ENCODE data around the gene IGF2. TPM values are rescaled to one million over a fixed set of nuclear protein-coding genes. Genes with fewer than 3 reads are reported as not detected.

The IGF2 gene
- total RNA-seq, 2 donors from 2014 or later: 0.21 to 0.77 TPM

DNA sequence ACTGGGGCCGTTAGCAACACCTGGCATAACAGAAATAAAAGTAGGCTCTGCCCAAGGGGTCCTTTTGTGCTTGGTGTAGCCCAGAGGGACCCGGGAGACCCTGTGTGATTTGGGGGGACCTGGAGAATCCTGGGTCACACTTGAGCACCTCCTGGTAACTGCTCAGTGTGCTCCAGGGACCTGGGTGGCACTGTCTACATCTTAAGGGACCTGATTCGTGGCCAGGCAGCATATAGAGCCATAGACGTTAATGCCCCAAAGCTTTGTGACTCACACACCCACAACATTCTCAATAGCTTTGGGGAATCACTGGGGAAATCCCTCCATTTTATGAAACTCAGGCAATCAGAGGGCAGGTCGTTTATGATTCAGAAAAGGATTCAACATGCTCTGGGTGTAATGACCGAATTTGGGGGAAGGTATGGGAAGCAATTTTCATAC, 3.6 kb upstream of the IGF2 start:
- Mint-ChIP-seq H3K4me1 (peaks cover 10% of the 10 kb centered on the region), H3K4me3 (peak overlapping the region; percentile 50), H3K36me3 (ENCODE audit: low read depth) (peaks cover 7% of the 10 kb centered on the region), H3K27ac (no peak overlapping the region), H3K27me3 (peaks cover 57% of the 10 kb centered on the region)
- ATAC-seq (peak; percentile 63), DNase-seq (no peak)
- H3K9me3 ChIP-seq (ENCODE audit: control insufficient read depth, low read length, poor library complexity, severe bottlenecking): no peaks in the 10 kb centered on the region

DNA sequence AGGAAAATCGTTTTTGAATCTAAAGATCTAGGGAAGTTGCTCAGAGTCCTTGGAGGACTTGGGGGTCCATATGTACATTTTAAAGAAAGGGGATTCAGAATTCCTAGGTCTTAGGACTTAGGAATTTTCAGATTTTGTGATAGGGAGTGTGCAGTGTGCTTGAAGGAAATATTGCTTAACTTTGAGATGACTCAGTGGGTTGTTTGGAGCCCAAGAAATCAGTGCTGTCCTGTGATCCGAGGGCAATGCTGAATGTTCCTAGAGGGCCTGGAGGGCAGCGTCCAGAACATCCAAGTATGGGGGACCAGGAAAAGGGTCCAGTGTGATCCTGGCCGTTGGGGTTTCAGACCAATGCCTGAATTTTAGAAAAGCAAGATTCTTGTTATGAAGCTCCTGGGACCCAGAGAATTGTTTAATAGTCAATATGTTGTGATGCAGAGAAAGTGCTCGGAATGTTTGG, 3.1 kb upstream of the IGF2 start:
- Mint-ChIP-seq H3K27ac (no peak overlapping the region), H3K4me3 (no peak overlapping the region)

DNA sequence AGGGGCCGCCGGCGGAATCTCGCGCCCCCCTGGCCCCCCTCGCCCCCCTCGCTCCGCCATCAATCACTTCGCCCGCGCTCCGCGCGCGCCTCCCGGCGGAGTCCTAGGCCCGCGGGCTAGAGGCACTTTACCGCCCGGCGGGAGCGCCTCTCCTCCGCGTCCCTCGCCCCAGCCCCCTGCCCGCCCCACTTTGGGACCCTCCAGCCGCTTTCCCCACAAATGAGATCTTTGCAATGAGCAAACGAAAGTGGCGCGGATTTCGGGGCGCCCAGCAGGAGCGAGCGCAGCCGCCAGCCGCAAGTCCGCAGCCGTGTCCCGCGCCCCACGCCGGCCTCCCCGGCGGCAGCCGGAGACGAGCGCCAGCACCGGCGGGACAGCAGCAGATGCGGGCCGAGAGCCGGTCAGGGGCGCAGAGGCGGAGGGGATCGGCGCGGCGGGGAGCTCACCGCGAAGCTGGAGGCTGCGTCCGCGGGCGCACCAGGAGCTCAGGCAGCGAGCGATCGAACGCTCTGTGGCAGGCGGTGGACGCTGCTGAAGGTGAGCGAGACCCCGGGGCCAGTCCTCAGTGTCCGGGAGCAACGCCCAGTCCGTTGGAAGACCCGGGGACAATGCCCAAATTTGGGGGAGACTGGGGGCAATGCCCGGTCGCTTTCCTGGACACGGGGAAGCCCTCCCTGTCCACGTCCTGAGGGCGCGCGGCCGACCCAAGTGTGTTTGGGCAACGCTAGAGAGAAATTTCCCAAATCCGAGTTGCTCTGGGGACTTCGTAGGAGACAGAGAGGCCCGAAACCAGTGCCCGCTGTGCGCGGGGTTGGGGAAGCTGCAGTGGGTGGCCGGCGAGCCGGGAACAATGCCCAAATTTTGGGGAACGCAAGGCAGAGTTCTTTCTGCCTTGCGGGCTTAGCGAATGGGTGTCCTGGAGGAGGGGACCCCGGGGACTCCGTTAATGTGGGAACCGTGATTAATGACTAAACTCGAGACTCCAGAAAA, 1.5 kb upstream of the IGF2 start:
- DNase-seq (peak in 1 of 3 donors; percentile 10), ATAC-seq (no peak)
- Mint-ChIP-seq H3K4me3 (no peak overlapping the region), H3K36me3 (ENCODE audit: low read depth) (peaks cover 5% of the 10 kb centered on the region), H3K27ac (no peak overlapping the region), H3K4me1 (peaks cover 10% of the 10 kb centered on the region), H3K27me3 (peaks cover 50% of the 10 kb centered on the region)
- no peaks in the 10 kb centered on the region for H3K9me3 ChIP-seq (ENCODE audit: control insufficient read depth, low read length, poor library complexity, severe bottlenecking)

More for the DNA sequence above, 3.1 kb upstream of the IGF2 start:
- Mint-ChIP-seq H3K4me1 (peaks cover 14% of the 10 kb centered on the region), H3K36me3 (ENCODE audit: low read depth) (peaks cover 7% of the 10 kb centered on the region), H3K27me3 (peaks cover 55% of the 10 kb centered on the region)
- no peak for DNase-seq
- no peaks in the 10 kb centered on the region for H3K9me3 ChIP-seq (ENCODE audit: control insufficient read depth, low read length, poor library complexity, severe bottlenecking)
- no peak for ATAC-seq

DNA sequence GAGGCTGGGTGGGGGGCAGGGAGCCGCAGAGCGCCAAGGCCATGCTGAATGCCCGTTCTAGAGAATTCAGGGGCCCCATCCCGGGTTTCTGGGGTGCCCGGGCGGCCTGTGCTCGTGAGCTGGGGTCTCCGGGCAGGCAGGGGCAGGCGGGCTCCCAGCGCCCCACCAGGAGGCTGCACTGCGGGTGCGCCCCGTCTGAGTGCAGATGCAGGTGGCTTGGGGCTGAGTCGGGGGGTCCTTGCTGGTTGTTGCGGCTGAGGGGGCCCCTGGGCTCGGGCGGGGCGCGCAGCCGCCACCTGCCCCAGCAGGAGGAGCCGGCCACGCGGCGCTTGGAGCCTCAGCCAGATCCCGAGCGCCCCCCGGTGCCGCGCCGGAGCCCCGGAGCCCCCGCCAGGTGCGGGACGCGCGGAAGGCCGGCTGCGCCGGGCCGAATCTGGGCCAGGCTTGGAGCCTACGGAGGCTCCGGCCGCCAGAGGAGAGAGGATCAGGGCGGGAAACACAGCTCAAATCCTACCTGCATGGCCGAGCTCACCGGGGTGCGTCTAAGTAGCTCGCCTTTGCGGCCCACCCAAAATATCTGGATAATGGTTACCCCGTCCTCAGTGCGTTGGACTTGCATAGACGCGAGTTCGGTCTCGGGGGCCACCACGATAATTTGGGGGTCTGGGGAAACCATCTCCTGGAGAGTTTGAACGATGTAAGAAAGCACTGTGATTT, 590 bp upstream of the IGF2 start:
- H3K9me3 ChIP-seq (ENCODE audit: control insufficient read depth, low read length, poor library complexity, severe bottlenecking): no peaks in the 10 kb centered on the region
- ATAC-seq: no peak
- H3K27me3 Mint-ChIP-seq: peaks cover 49% of the 10 kb centered on the region
- H3K27ac Mint-ChIP-seq: no peak overlapping the region
- peak in 1 of 3 donors; percentile 6 for DNase-seq
- H3K36me3 Mint-ChIP-seq (ENCODE audit: low read depth): peaks cover 5% of the 10 kb centered on the region
- peaks cover 10% of the 10 kb centered on the region for H3K4me1 Mint-ChIP-seq
- no peak overlapping the region for H3K4me3 Mint-ChIP-seq

DNA sequence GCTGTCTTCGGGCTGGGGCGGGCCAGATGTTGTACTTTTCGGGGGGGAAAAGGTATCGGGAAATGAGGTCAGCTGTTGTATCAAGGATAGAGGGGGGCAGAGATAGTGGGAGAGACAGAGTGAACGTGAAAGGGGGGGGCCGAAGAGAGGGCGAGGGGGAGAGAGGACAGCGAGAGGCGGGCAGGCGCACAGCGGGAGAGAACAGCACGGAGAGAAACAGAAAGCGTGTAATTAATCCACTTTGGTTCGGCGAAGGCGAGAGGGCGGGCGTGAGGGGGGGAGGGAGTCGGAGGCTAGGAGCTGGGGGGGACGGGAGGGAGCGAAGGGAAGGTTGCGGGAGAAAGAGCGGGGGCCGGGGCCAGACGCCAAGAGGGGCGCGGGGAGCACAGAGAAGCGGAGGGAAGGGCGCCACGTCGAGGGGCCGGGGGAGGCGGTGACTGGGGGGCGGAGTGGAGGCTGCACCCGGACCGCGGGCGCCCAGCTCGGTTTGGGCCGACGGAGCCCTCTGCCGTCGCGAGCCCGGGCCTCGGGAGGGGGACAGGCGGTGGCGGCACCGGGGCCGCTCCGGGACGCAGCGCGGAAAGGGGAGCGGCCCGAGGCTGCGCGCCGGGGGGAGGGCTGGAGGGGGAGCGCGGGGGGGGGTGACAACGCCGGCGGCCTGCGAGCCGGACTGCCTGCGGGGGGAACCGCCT, 612 bp downstream of the IGF2 start:
- peaks cover 55% of the 10 kb centered on the region for H3K27me3 Mint-ChIP-seq

DNA sequence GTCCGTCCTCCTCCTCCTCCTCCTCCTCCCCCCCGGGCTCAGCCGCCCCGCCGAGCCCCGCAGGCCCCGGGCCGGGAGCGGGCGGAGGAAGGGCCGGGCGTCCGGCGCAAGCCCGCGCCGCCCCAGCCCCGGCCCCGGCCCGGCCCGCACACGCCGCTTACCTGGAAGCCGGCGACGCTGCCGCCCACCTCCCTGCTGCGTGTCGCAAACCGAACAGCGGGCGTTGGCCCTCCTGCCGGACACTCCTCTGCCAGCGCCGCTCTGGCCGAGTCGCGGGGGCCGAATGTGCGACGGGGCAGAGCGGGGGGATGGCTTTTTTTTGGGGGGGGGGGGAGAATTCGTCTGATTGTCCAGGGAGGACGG, 1.1 kb downstream of the IGF2 start:
- H3K36me3 Mint-ChIP-seq (ENCODE audit: low read depth): peaks cover 5% of the 10 kb centered on the region

More for the DNA sequence above, 612 bp downstream of the IGF2 start:
- H3K4me3 Mint-ChIP-seq: peak overlapping the region; percentile 89
- peaks cover 10% of the 10 kb centered on the region for H3K4me1 Mint-ChIP-seq
- DNase-seq (peak in 1 of 3 donors; percentile 9), ATAC-seq (peak; percentile 20)
- peaks cover 5% of the 10 kb centered on the region for H3K36me3 Mint-ChIP-seq (ENCODE audit: low read depth)
- H3K9me3 ChIP-seq (ENCODE audit: control insufficient read depth, low read length, poor library complexity, severe bottlenecking): no peaks in the 10 kb centered on the region
- H3K27ac Mint-ChIP-seq: no peak overlapping the region

DNA sequence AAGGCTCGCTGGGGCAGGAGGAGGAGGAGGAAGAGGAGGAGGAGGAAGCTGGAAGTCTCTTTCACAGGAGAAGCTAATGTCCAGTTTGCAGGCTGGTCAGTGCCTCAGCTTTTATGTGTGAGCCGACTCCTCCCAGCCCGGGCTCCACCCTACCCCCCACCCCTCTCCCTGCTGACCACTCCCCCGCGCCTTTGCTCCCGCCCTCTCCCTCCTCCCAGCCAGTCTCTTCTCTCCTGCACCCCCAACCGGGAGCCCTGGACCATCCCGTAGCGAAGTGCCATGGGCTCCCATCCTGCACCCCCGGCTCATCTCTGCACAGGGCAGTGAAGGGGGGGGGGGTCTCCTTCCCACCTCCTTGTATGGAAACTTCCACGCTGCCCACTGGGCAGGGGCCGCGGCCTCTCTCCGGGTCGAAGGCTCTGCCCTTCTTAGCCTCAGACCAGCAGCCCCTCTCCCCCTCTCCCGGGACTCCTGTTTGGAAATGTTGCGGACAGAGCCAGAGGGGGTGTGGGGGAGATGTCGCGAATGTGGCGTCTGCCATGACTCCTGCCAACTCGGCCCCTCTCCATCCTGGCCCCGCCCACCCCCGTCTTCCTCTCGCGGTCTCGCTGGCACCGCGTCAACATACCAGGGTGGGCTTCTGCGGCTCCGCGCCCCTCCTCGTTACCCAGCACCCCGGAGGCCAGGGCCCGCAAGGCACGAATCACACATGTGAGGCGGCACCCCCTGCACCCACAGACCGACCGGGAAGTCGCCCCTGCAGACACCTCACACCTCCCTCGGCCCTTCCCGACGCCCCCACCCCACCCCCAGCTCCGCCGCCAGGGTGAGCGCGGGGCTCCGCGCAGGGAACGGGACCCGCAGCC, 1.8 kb downstream of the IGF2 start:
- Mint-ChIP-seq H3K27ac (no peak overlapping the region), H3K36me3 (ENCODE audit: low read depth) (peaks cover 5% of the 10 kb centered on the region), H3K4me1 (peaks cover 6% of the 10 kb centered on the region), H3K4me3 (peak overlapping the region; percentile 64), H3K27me3 (peaks cover 53% of the 10 kb centered on the region)
- peak in 1 of 3 donors; percentile 7 for DNase-seq
- ATAC-seq: no peak
- no peaks in the 10 kb centered on the region for H3K9me3 ChIP-seq (ENCODE audit: control insufficient read depth, low read length, poor library complexity, severe bottlenecking)

More for the DNA sequence above, 1.1 kb downstream of the IGF2 start:
- ATAC-seq (no peak), DNase-seq (peak in 1 of 3 donors; percentile 8)
- peaks cover 55% of the 10 kb centered on the region for H3K27me3 Mint-ChIP-seq
- H3K9me3 ChIP-seq (ENCODE audit: control insufficient read depth, low read length, poor library complexity, severe bottlenecking): no peaks in the 10 kb centered on the region
- no peak overlapping the region for H3K27ac Mint-ChIP-seq
- peaks cover 10% of the 10 kb centered on the region for H3K4me1 Mint-ChIP-seq
- peak overlapping the region; percentile 89 for H3K4me3 Mint-ChIP-seq

DNA sequence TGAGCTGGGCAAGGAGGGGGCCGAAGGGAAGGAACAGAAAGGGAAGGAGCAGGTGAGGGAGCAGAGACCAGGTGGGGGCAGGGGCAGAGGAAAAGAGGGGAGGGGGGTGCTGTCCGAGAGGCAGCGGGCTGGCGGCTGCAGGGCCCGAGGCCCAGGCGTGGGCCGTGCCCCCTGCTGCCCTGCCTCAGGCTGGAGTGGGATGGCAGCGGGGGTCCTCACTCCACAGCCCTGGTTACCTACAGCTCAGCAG, 2.3 kb downstream of the IGF2 start:
- peaks cover 48% of the 10 kb centered on the region for H3K27me3 Mint-ChIP-seq
- ATAC-seq: no peak
- H3K36me3 Mint-ChIP-seq (ENCODE audit: low read depth): peaks cover 5% of the 10 kb centered on the region
- peak overlapping the region; percentile 53 for H3K4me3 Mint-ChIP-seq
- DNase-seq: peak in 1 of 3 donors; percentile 5
- no peaks in the 10 kb centered on the region for H3K9me3 ChIP-seq (ENCODE audit: control insufficient read depth, low read length, poor library complexity, severe bottlenecking)
- H3K4me1 Mint-ChIP-seq: peaks cover 6% of the 10 kb centered on the region
- H3K27ac Mint-ChIP-seq: no peak overlapping the region

DNA sequence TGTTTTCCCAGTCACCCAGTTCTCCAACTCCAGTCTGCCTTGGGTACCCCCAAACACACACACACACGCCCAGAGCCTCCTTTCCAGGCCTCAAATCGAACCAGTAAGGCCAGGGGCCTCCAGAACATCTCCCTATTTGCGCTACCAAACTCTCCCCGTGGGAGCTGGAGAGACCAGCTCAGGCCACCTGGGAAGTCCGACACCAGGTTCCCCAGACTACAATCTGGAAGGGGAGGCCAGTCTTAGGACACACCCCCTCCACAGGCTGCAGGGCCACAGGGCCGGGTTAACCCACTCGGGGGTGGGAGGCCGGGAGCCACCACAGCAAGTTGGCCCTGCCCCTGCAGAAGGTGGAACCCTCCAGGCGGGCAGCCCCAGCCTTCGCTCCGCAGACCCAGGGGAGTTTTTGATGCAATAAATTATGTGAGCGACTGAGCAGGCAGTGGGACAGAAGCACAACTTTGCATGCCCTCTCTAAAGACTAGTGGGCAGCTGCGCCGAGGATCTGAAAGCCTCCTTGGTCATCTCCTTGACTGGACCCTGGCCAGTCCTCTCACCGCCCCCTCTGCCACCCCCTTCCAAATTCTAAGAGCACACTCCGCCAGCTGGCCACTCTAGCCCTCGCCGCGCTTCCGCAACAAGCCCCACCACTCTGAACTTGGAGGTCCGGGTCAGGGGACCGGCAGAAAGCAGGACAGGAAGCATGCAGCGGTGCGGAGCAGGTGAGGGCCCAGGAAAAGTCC, 2.8 kb downstream of the IGF2 start:
- peak overlapping the region; percentile 53 for H3K4me3 Mint-ChIP-seq
- peaks cover 43% of the 10 kb centered on the region for H3K27me3 Mint-ChIP-seq
- H3K36me3 Mint-ChIP-seq (ENCODE audit: low read depth): peaks cover 5% of the 10 kb centered on the region
- DNase-seq: peak in 1 of 3 donors; percentile 7
- no peak overlapping the region for H3K27ac Mint-ChIP-seq
- ATAC-seq: no peak
- no peaks in the 10 kb centered on the region for H3K9me3 ChIP-seq (ENCODE audit: control insufficient read depth, low read length, poor library complexity, severe bottlenecking)
- H3K4me1 Mint-ChIP-seq: peaks cover 6% of the 10 kb centered on the region

DNA sequence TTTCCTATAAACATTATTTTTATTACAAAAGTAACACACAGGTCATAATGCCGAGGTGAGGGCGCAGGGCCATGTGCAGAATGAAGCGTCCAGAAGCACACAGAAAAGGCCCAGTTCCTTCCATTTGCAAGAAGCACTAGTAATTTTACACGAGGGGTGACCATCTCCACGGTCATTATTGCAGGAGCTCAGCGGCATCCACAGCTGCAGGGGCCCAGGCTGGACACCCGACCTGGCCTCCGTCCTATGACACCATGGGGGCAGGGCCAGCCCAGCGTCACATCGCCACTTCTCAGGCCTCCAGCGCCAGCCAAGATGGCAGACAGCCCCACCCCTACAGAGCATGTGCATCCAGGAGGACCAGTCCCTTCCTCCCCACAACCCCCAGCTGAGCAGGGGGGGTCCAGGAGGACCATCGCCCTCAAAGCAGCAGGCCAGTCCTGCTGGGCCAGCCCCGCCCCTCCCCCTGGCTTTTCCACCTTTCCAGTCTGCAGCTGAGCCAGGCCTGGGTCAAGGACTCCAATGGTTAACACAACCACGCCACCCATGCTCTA, 3.5 kb downstream of the IGF2 start:
- H3K9me3 ChIP-seq (ENCODE audit: control insufficient read depth, low read length, poor library complexity, severe bottlenecking): no peaks in the 10 kb centered on the region
- peaks cover 5% of the 10 kb centered on the region for H3K36me3 Mint-ChIP-seq (ENCODE audit: low read depth)
- H3K27ac Mint-ChIP-seq: no peak overlapping the region
- peaks cover 6% of the 10 kb centered on the region for H3K4me1 Mint-ChIP-seq
- H3K4me3 Mint-ChIP-seq: no peak overlapping the region
- ATAC-seq: no peak
- H3K27me3 Mint-ChIP-seq: peaks cover 37% of the 10 kb centered on the region
- DNase-seq: peak in 1 of 3 donors; percentile 10

DNA sequence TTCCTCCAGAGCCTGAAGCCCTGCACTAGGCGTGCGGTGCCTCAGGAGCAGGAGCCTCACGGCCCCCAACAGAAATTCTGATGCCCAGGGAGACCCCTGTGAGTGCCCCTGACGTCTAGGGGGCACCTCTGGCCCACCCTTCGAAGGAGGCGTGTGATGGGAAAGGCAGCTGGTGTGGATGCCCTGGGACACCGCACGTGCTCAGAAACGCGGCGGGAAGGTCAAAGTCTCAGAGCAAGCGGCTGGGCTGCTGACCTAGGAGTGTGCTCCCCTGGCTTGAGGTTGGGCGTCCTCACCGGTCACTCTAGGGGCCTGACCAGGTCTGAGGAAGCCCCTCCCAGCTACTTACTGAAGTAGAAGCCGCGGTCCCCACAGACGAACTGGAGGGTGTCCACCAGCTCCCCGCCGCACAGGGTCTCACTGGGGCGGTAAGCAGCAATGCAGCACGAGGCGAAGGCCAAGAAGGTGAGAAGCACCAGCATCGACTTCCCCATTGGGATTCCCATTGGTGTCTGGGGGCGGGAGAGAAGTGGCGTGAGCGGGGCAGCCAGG, 4.1 kb downstream of the IGF2 start:
- Mint-ChIP-seq H3K4me3 (no peak overlapping the region), H3K27ac (no peak overlapping the region), H3K4me1 (peaks cover 6% of the 10 kb centered on the region), H3K36me3 (ENCODE audit: low read depth) (peaks cover 5% of the 10 kb centered on the region), H3K27me3 (peaks cover 37% of the 10 kb centered on the region)
- ATAC-seq: no peak
- no peaks in the 10 kb centered on the region for H3K9me3 ChIP-seq (ENCODE audit: control insufficient read depth, low read length, poor library complexity, severe bottlenecking)
- DNase-seq: no peak
